CD4-positive, alpha-beta memory T cell (primary cell): ENCODE results near the gene HTRA2. TPM values are rescaled to one million over a fixed set of nuclear protein-coding genes. Genes with fewer than 3 reads are reported as not detected.

Experiments
- CTCF ChIA-PET: fragments of 350-600 bp; sonication (Branson Sonifier 250); formaldehyde crosslinking; loops from one replicate; lab custom pipeline; 2021; ENCODE audit warnings: inconsistent platforms; ENCODE audit not compliant: partially characterized antibody; lab: Charles Lee
- POLR2A ChIA-PET: fragments of 350-600 bp; sonication (Branson Sonifier 250); formaldehyde crosslinking; loops from one replicate; lab custom pipeline; 2021; ENCODE audit not compliant: partially characterized antibody; lab: Charles Lee
- DNase-seq, 5 donors: peaks; one replicate each; pipeline versions ENCODE4 v3.0.0 to v3.0.0-alpha.2; 2020 to 2022; ENCODE audit warnings: mixed read lengths in 1 of 5
- H3K27ac ChIP-seq: one replicate; pipeline ENCODE4 v1.7.0; 2013; ENCODE audit warnings: low read depth, low read length
- H3K27me3 ChIP-seq: 2 replicates; pipeline ENCODE4 v1.7.0; 2013; ENCODE audit warnings: mild to moderate bottlenecking, low read length, moderate library complexity; ENCODE audit not compliant: insufficient read depth
- H3K36me3 ChIP-seq: 2 replicates; pipeline ENCODE4 v1.7.0; 2013; ENCODE audit warnings: mild to moderate bottlenecking, low read length, moderate library complexity; ENCODE audit not compliant: insufficient read depth
- H3K4me1 ChIP-seq: 2 replicates; pipeline ENCODE4 v1.7.0; 2013; ENCODE audit warnings: mild to moderate bottlenecking, low read length, moderate library complexity; ENCODE audit not compliant: insufficient read depth
- H3K4me3 ChIP-seq, 2 donors: one replicate each; pipeline ENCODE4 v1.7.0; 2013; ENCODE audit warnings: low read length in 2 of 2, mild to moderate bottlenecking in 1 of 2
- H3K9me3 ChIP-seq, 2 donors: one replicate each; pipeline ENCODE4 v1.7.0; 2013; ENCODE audit warnings: low read length in 2 of 2, control low read depth in 1 of 2; ENCODE audit not compliant: control insufficient read depth in 1 of 2
- H3K27ac Mint-ChIP-seq, 7 donors: one replicate each; pipeline ENCODE4 v1.8.0; 2020 to 2021; ENCODE audit warnings: mixed read lengths in 7 of 7, mild to moderate bottlenecking in 6 of 7, inconsistent platforms in 3 of 7, moderate library complexity in 3 of 7
- H3K27me3 Mint-ChIP-seq, 2 donors: one replicate each; pipeline ENCODE4 v1.8.0; 2020 to 2021; ENCODE audit warnings: mixed read lengths in 2 of 2
- H3K36me3 Mint-ChIP-seq, 2 donors: one replicate each; pipeline ENCODE4 v1.8.0; 2020 to 2021; ENCODE audit warnings: mixed read lengths in 2 of 2, inconsistent platforms in 1 of 2, mild to moderate bottlenecking in 1 of 2
- H3K4me1 Mint-ChIP-seq, 4 donors: one replicate each; pipeline ENCODE4 v1.8.0; 2020 to 2021; ENCODE audit warnings: mixed read lengths in 4 of 4, mild to moderate bottlenecking in 1 of 4
- H3K4me3 Mint-ChIP-seq, 8 donors: one replicate each; pipeline ENCODE4 v1.8.0; 2020 to 2021; ENCODE audit warnings: mixed read lengths in 8 of 8, mild to moderate bottlenecking in 7 of 8, moderate library complexity in 6 of 8, inconsistent platforms in 3 of 8
- H3K9me3 Mint-ChIP-seq, 8 donors: one replicate each; pipeline ENCODE4 v1.8.0; 2020 to 2021; ENCODE audit warnings: mixed read lengths in 8 of 8, mild to moderate bottlenecking in 5 of 8, inconsistent platforms in 3 of 8, moderate library complexity in 1 of 8
- intact Hi-C: fragments of 100-400 bp; cut with micrococcal nuclease; formaldehyde crosslinking; loops from one replicate; pipeline ENCODE4 v1.15.1; 2023
- polyA plus RNA-seq, 2 donors: library from polyadenylated mRNA; unstranded; fragments of 300-500 nt; fragmentation: Illumina TruSeq; gene quantifications; one replicate each; pipeline ENCODE4 v1.2.3, GENCODE V29; 2021
- total RNA-seq, 2 experiments: library from RNA; stranded (reverse); gene quantifications; one replicate each; pipeline ENCODE4 v1.2.3, GENCODE V29; 2021

Gene HTRA2
- total and polyA plus RNA-seq, 4 experiments from 2014 or later, result 22.0 to 41.1 (median 32.8) TPM

DNA sequence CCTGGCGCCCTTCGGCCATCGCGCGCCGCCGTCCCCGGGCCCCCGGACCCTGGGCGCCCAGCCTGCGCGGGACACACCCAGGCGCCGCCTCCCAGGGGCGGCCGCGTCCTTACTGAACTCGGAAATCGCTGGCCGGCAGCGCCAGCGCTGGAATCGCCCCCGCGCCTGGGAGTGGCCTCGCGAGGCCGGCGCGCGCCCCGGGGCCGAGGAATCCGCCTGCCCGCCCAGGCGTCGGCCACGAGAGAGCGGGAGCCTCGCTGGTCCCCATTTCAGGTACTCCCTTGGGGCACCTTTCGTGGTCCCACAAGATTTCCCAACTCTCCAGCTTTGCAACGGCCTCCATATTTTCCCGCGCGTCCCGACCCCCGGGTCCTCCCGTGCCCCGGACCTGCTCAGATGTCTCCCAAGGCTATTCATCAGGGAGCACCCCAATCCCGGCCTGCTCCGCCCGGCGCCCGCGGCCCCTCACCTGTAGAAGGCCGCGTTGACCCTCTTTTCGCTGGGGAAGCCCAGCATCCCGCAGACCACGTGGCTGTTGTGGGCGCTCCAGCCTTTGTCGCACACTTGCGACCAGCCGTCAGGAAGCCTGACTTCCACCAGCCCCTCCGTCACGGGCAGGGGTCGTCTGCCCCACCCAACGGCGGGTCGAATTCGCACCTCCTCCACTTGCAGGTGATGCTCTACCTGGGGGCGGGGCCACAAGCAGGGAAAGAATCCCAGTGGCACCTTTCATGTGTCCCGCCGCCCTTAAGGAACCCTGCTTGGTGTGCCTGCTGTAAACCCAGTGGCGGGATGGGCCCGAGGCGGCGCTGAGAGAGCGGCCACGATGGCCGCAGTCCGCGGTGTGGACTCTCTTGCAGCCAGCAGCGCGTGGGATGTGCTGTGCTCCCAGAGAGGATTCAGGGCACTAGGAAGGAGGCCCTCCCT is 19.4 kb downstream of the HTRA2 start:
- DNase-seq, result no peak
- Histone ChIP-seq H3K27me3 (peaks cover 30% of the 10 kb centered on the region), H3K4me3 (peak overlapping the region in 1 of 2 donors; percentile 20), H3K4me1 (peaks cover 20% of the 10 kb centered on the region), H3K36me3 (no peaks in the 10 kb centered on the region), H3K9me3 (no peaks in the 10 kb centered on the region), H3K27ac (no peak overlapping the region)
- Mint-ChIP-seq H3K27ac (no peak overlapping the region), H3K4me1 (peaks cover 7 to 22% (median 15%) of the 10 kb centered on the region in 4 donors), H3K27me3 (peaks cover 26 to 46% of the 10 kb centered on the region in 2 donors), H3K9me3 (no peaks in the 10 kb centered on the region), H3K4me3 (peak overlapping the region; percentile 38 to 82 (median 52)), H3K36me3 (peaks cover 0 to 2% of the 10 kb centered on the region in 2 donors)
- intact Hi-C loops, result no loop called here
- ChIA-PET CTCF (interaction anchor here (1.0 kb wide), 1 partner anchor 16 kb away, joined by 3 read pairs; no protein-coding TSS in a partner anchor), POLR2A (no interaction called here)

DNA sequence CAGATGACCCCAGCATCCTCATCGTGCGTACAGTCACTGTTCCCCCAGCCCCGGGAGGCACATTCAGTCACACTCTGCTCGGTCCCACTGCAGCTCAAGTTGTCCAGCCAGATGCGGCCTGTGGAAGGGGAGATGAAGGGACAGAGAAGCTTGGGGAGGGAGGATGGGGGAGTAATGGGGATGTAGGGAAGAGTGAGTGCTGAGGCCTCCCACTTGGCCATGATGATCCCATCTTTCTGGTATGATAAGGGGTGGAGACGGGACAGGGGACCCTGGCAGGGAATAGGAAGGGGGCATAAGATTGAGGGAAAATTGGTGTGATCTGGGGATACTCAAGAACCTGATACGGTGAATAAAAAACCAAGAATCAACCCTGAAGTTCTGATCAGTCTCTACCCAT is 20.5 kb downstream of the HTRA2 start:
- no peak for DNase-seq
- H3K36me3 ChIP-seq, result no peaks in the 10 kb centered on the region
- peak overlapping the region in 4 of 8 donors; percentile 15 to 47 (median 34) for H3K4me3 Mint-ChIP-seq
- no peak overlapping the region for H3K4me3 ChIP-seq
- H3K9me3 ChIP-seq, result no peaks in the 10 kb centered on the region
- CTCF ChIA-PET, result interaction anchor here (1.1 kb wide), 1 partner anchor 37 kb away, joined by 3 read pairs; no protein-coding TSS in a partner anchor
- no peak overlapping the region for H3K27ac Mint-ChIP-seq
- H3K4me1 Mint-ChIP-seq, result peaks cover 7 to 27% (median 16%) of the 10 kb centered on the region in 4 donors
- H3K27me3 ChIP-seq, result peaks cover 30% of the 10 kb centered on the region
- H3K27ac ChIP-seq, result no peak overlapping the region
- peaks cover 22% of the 10 kb centered on the region for H3K4me1 ChIP-seq
- POLR2A ChIA-PET, result no interaction called here
- H3K9me3 Mint-ChIP-seq, result peaks cover 0 to 2% (median 0%) of the 10 kb centered on the region in 8 donors
- intact Hi-C loops, result loop anchor here (10.0 kb wide), 1 partner anchor 155 kb away; no protein-coding TSS in a partner anchor
- peaks cover 26 to 39% of the 10 kb centered on the region in 2 donors for H3K27me3 Mint-ChIP-seq
- H3K36me3 Mint-ChIP-seq, result peaks cover 0 to 8% of the 10 kb centered on the region in 2 donors

DNA sequence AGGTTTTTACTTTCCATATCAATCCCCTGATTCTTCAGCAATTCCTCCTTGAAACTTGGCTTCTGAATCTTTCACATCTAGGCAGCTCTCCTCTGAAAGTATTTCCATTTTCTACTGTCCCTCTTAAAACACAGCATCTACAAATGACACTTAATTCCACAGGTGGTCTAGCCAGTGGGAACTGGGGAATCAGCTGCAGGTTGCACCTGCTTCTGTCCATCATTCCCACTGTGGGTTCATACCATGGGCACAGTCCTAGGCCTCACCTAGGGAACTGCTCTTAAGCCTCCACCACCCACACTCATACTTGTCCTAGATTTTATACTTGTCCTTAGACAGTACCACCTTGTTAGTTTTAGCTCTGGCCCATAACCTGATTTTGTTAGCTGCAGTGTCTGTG is 21.8 kb downstream of the HTRA2 start:
- ChIA-PET POLR2A (no interaction called here), CTCF (no interaction called here)
- no peak for DNase-seq
- H3K27ac Mint-ChIP-seq, result peak overlapping the region in 1 of 7 donors; percentile 0
- H3K9me3 Mint-ChIP-seq, result peaks cover 0 to 2% (median 0%) of the 10 kb centered on the region in 8 donors
- peaks cover 10 to 38% (median 25%) of the 10 kb centered on the region in 4 donors for H3K4me1 Mint-ChIP-seq
- intact Hi-C loops, result loop anchor here (10.0 kb wide), 1 partner anchor 157 kb away; no protein-coding TSS in a partner anchor
- no peaks in the 10 kb centered on the region for H3K9me3 ChIP-seq
- H3K27ac ChIP-seq, result no peak overlapping the region
- no peaks in the 10 kb centered on the region for H3K36me3 ChIP-seq
- H3K4me3 ChIP-seq, result no peak overlapping the region
- peaks cover 24 to 37% of the 10 kb centered on the region in 2 donors for H3K27me3 Mint-ChIP-seq
- H3K4me3 Mint-ChIP-seq, result peak overlapping the region in 1 of 8 donors; percentile 32
- H3K36me3 Mint-ChIP-seq, result peaks cover 0 to 15% of the 10 kb centered on the region in 2 donors
- H3K27me3 ChIP-seq, result peaks cover 30% of the 10 kb centered on the region
- peaks cover 29% of the 10 kb centered on the region for H3K4me1 ChIP-seq

DNA sequence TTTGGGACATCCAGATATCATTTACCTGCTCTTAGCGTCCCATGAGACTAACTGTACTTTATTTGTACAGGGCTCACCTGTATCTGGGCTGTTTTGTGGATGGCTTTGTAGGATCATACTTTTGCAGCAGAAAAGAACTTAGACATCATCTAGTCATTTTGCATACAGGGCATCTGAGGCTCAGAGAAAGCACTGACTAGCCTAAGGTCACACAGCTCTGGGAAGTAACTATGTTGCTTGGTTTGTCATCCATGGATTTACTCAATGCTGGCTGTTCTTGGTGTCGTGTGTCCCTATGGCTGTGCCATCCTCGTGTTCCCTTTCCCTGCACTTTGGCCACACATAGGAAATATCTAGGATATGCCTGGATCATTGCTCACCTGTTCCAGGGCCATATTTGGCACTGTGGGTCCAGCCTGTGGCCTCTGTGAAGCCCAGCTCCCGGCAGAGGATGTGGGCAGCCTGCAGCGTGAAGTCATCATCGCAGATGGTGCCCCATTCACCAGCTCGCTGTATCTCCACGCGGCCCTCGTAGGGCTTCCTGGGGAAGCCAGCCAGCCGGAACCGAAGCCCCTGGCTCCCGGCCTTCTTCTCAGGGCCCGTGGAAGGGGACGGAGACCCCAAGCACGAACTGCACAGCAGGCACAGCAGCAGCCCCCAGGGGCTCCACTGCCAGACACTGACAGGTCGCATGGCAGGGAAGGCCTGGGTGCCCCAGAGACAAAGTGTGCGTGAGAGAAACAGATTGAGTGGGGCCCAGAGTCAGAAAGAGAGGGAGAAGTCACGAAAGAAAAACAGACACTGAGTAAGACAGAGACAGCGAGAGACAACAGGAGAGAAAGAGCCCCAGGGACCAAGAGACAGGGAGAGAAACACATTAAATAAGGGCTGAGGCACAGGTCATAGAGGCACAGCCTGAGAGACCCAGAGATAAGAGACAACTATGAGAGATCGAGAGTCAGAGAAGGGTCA is 22.5 kb downstream of the HTRA2 start:
- ChIA-PET POLR2A (interaction anchor here (0.8 to 0.9 kb wide), 2 partner anchors 36 to 70 kb away, joined by 3 read pairs; partner anchors contain the start of genes CCDC142 and TTC31), CTCF (no interaction called here)
- no peak overlapping the region for H3K4me3 ChIP-seq
- H3K4me1 ChIP-seq, result peaks cover 29% of the 10 kb centered on the region
- peaks cover 23 to 35% of the 10 kb centered on the region in 2 donors for H3K27me3 Mint-ChIP-seq
- H3K9me3 ChIP-seq, result no peaks in the 10 kb centered on the region
- H3K27ac Mint-ChIP-seq, result peak overlapping the region in 4 of 7 donors; percentile 21 to 90 (median 76)
- H3K36me3 ChIP-seq, result no peaks in the 10 kb centered on the region
- H3K4me3 Mint-ChIP-seq, result peak overlapping the region in 7 of 8 donors; percentile 9 to 82 (median 67)
- peaks cover 28% of the 10 kb centered on the region for H3K27me3 ChIP-seq
- peaks cover 0 to 20% of the 10 kb centered on the region in 2 donors for H3K36me3 Mint-ChIP-seq
- no peak overlapping the region for H3K27ac ChIP-seq
- intact Hi-C loops, result loop anchor here (10.0 kb wide), 1 partner anchor 157 kb away; no protein-coding TSS in a partner anchor
- H3K4me1 Mint-ChIP-seq, result peaks cover 10 to 41% (median 26%) of the 10 kb centered on the region in 4 donors
- no peak for DNase-seq
- peaks cover 0 to 2% (median 0%) of the 10 kb centered on the region in 8 donors for H3K9me3 Mint-ChIP-seq

DNA sequence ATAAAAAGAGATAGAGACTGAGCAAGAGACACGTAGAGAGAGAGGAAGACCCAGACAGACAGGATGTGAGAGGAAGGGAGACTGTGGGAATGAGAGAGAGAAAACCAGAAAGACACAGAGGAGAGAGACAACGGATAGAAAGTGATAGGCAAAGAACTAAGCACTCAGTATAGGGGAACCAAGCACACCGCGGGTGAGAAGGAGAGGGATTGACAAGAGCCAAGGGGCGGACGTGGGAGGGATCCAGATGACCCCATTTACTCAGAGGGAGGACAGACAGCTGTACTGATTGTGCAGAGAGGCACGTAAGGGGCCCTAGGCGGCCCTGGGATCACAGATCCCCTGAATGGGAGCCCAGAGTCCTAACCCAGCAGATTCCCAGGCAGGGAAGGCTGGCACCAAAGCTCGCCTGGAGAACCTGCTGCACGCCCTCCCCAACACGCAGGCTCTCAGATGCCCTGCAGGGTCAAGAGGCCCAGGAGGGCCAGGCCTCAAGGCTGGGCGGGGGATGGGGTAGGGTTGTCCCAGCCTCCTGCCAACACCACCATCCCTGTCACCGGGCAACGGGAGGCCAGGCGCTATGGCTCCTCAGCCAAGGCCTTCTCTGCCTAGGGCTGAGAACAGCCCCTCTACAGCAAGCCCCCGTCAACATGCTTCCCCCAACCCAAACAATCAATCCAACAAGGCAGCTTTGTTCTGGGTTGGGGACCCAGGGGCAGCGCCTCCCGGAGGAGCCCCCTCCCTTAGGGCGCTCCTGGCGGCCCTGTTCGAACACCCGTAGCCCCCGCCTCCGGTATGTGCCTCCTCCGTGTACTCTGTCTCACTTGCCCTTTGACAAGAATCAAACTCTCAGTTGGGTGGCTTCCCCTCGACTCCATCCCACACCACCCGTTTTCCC is 23.4 kb downstream of the HTRA2 start:
- Mint-ChIP-seq H3K4me1 (peaks cover 10 to 40% (median 24%) of the 10 kb centered on the region in 4 donors), H3K27me3 (peaks cover 15 to 29% of the 10 kb centered on the region in 2 donors), H3K4me3 (peak overlapping the region; percentile 70 to 87 (median 78)), H3K36me3 (peaks cover 0 to 20% of the 10 kb centered on the region in 2 donors), H3K27ac (peak overlapping the region; percentile 70 to 92 (median 79)), H3K9me3 (peaks cover 0 to 2% (median 0%) of the 10 kb centered on the region in 8 donors)
- H3K4me3 ChIP-seq, result no peak overlapping the region
- intact Hi-C loops, result loop anchor here (10.0 kb wide), 1 partner anchor 158 kb away; no protein-coding TSS in a partner anchor
- no peak for DNase-seq
- H3K4me1 ChIP-seq, result peaks cover 29% of the 10 kb centered on the region
- no peaks in the 10 kb centered on the region for H3K9me3 ChIP-seq
- no peak overlapping the region for H3K27ac ChIP-seq
- CTCF ChIA-PET, result no interaction called here
- H3K27me3 ChIP-seq, result peaks cover 22% of the 10 kb centered on the region
- no peaks in the 10 kb centered on the region for H3K36me3 ChIP-seq
- POLR2A ChIA-PET, result interaction anchor here (0.8 to 1.3 kb wide), 4 partner anchors 37 to 161 kb away, joined by 3 to 4 read pairs (median 3); partner anchors contain the start of genes CCDC142 and TTC31
